H9 (cell line): ENCODE results near the gene SEC22C. TPM values are rescaled to one million over a fixed set of nuclear protein-coding genes. Genes with fewer than 3 reads are reported as not detected.

Experiments
- DNase-seq: peaks from one replicate; pipeline ENCODE4 v3.0.0-alpha.2; 2017
- H2AFZ ChIP-seq: one replicate; pipeline ENCODE4 v1.6.1; 2013; ENCODE audit warnings: mild to moderate bottlenecking, low read length, control low read depth, moderate library complexity
- H2AK5ac ChIP-seq: 2 replicates; pipeline ENCODE4 v1.6.1; 2013; ENCODE audit warnings: low read length, control low read depth, mixed read lengths; ENCODE audit not compliant: insufficient read length
- H2BK120ac ChIP-seq: one replicate; pipeline ENCODE4 v1.6.1; 2013; ENCODE audit warnings: low read depth, mild to moderate bottlenecking, low read length, control low read depth, inconsistent platforms; ENCODE audit not compliant: poor library complexity, severe bottlenecking
- H2BK12ac ChIP-seq: 2 replicates; pipeline ENCODE4 v1.6.1; 2013; ENCODE audit warnings: low read length, control low read depth, mixed read lengths, low read depth; ENCODE audit not compliant: insufficient read length
- H2BK15ac ChIP-seq: 2 replicates; pipeline ENCODE4 v1.6.1; 2013; ENCODE audit warnings: low read depth, low read length, control low read depth
- H2BK20ac ChIP-seq: one replicate; pipeline ENCODE4 v1.6.1; 2013; ENCODE audit warnings: low read depth, mild to moderate bottlenecking, low read length, control low read depth, inconsistent platforms; ENCODE audit not compliant: poor library complexity, severe bottlenecking
- H2BK5ac ChIP-seq: 2 replicates; pipeline ENCODE4 v1.6.1; 2013; ENCODE audit warnings: low read length, control low read depth, mixed read lengths; ENCODE audit not compliant: insufficient read length
- H3K14ac ChIP-seq: 2 replicates; pipeline ENCODE4 v1.6.1; 2013; ENCODE audit warnings: low read length, control low read depth; ENCODE audit not compliant: insufficient read depth
- H3K18ac ChIP-seq: 2 replicates; pipeline ENCODE4 v1.6.1; 2013; ENCODE audit warnings: low read depth, mild to moderate bottlenecking, mixed read lengths, low read length, control low read depth; ENCODE audit not compliant: insufficient read length
- H3K23ac ChIP-seq: 2 replicates; pipeline ENCODE4 v1.6.1; 2013; ENCODE audit warnings: low read length, control low read depth, mixed read lengths, low read depth; ENCODE audit not compliant: insufficient read length
- H3K23me2 ChIP-seq: 2 replicates; pipeline ENCODE4 v1.6.1; 2013; ENCODE audit warnings: low read depth, mild to moderate bottlenecking, mixed read lengths, low read length, control low read depth; ENCODE audit not compliant: insufficient read length, poor library complexity, severe bottlenecking
- H3K27ac ChIP-seq: 2 replicates; pipeline ENCODE4 v1.5.1; 2013; ENCODE audit warnings: low read length, control low read depth, mixed read lengths, low read depth; ENCODE audit not compliant: insufficient read length
- H3K27me3 ChIP-seq: 2 replicates; pipeline ENCODE4 v1.6.1; 2013; ENCODE audit warnings: low read length, control low read depth, inconsistent platforms; ENCODE audit not compliant: insufficient read depth
- H3K4ac ChIP-seq: 2 replicates; pipeline ENCODE4 v1.6.1; 2013; ENCODE audit warnings: low read depth, mild to moderate bottlenecking, control low read depth, inconsistent platforms, low read length, moderate library complexity
- H3K4me1 ChIP-seq: 2 replicates; pipeline ENCODE4 v1.6.1; 2013; ENCODE audit warnings: low read length, control low read depth, inconsistent platforms; ENCODE audit not compliant: insufficient read depth
- H3K4me2 ChIP-seq: 2 replicates; pipeline ENCODE4 v1.6.1; 2013; ENCODE audit warnings: low read length, control low read depth, mixed read lengths; ENCODE audit not compliant: insufficient read length, insufficient read depth
- H3K56ac ChIP-seq: 2 replicates; pipeline ENCODE4 v1.6.1; 2013; ENCODE audit warnings: low read depth, mild to moderate bottlenecking, mixed read lengths, low read length, control low read depth; ENCODE audit not compliant: insufficient read length
- H3K79me1 ChIP-seq: 2 replicates; pipeline ENCODE4 v1.6.1; 2013; ENCODE audit warnings: low read depth, mild to moderate bottlenecking, moderate library complexity, low read length, control low read depth, inconsistent platforms; ENCODE audit not compliant: insufficient read depth, poor library complexity, severe bottlenecking
- H3K79me2 ChIP-seq: 2 replicates; pipeline ENCODE4 v1.6.1; 2013; ENCODE audit warnings: low read length, control low read depth, inconsistent platforms; ENCODE audit not compliant: insufficient read depth
- H3K9ac ChIP-seq: 2 replicates; pipeline ENCODE4 v1.6.1; 2013; ENCODE audit warnings: low read length, control low read depth, mixed read lengths; ENCODE audit not compliant: insufficient read length; ENCODE audit errors: extremely low read depth
- H3K9me3 ChIP-seq: one replicate; pipeline ENCODE4 v1.6.1; 2013; ENCODE audit warnings: low read depth, low read length, inconsistent platforms; ENCODE audit not compliant: control insufficient read depth
- H3T11ph ChIP-seq: one replicate; pipeline ENCODE4 v1.6.1; 2013; ENCODE audit warnings: mild to moderate bottlenecking, low read length, control low read depth, inconsistent platforms
- H4K20me1 ChIP-seq: one replicate; pipeline ENCODE4 v1.6.1; 2013; ENCODE audit not compliant: control insufficient read depth, insufficient read length, insufficient read depth
- H4K5ac ChIP-seq: 2 replicates; pipeline ENCODE4 v1.6.1; 2013; ENCODE audit warnings: low read depth, mild to moderate bottlenecking, mixed read lengths, low read length, control low read depth; ENCODE audit not compliant: insufficient read length
- H4K8ac ChIP-seq: replicated peaks from 2 replicates; pipeline ENCODE4 v1.6.1; 2013; ENCODE audit warnings: low read length, control low read depth, mixed read lengths, low read depth; ENCODE audit not compliant: insufficient read length
- H4K91ac ChIP-seq: 2 replicates; pipeline ENCODE4 v1.6.1; 2013; ENCODE audit warnings: low read depth, mild to moderate bottlenecking, moderate library complexity, mixed read lengths, low read length, control low read depth; ENCODE audit not compliant: insufficient read length
- H3K27ac Mint-ChIP-seq, 3 experiments: 2 replicates in 2 of 3; 3 replicates in 1 of 3; pipeline ENCODE4 v1.8.0; 2020 to 2021; ENCODE audit warnings: mixed read lengths in 3 of 3, mild to moderate bottlenecking in 1 of 3, moderate library complexity in 1 of 3
- H3K27me3 Mint-ChIP-seq: 2 replicates; pipeline ENCODE4 v1.8.0; 2021; ENCODE audit warnings: low read depth, mild to moderate bottlenecking, moderate library complexity, mixed read lengths
- H3K36me3 Mint-ChIP-seq, 3 experiments: 2 replicates in 2 of 3; 3 replicates in 1 of 3; pipeline ENCODE4 v1.8.0; 2020 to 2021; ENCODE audit warnings: low read depth in 3 of 3, mixed read lengths in 3 of 3; ENCODE audit not compliant: insufficient read depth in 1 of 3
- H3K4me1 Mint-ChIP-seq, 2 experiments: 2 replicates each; pipeline ENCODE4 v1.8.0; 2020; ENCODE audit warnings: mixed read lengths in 2 of 2
- H3K4me3 Mint-ChIP-seq, 2 experiments: 2 replicates in 1 of 2; 3 replicates in 1 of 2; pipeline ENCODE4 v1.8.0; 2020 to 2021; ENCODE audit warnings: mild to moderate bottlenecking in 2 of 2, mixed read lengths in 2 of 2, moderate library complexity in 1 of 2
- H3K9me3 Mint-ChIP-seq, 2 experiments: 2 replicates in 1 of 2; 3 replicates in 1 of 2; pipeline ENCODE4 v1.8.0; 2020; ENCODE audit warnings: mild to moderate bottlenecking in 2 of 2, mixed read lengths in 2 of 2, moderate library complexity in 1 of 2
- WGBS: extraction: QIAGEN DNeasy Blood & Tissue Kit; methylation state at CpG from one replicate; pipeline ENCODE4 v1.1.7; 2013; ENCODE audit warnings: missing lambda C conversion rate, low lambda C conversion rate, mixed read lengths; ENCODE audit not compliant: insufficient read length; ENCODE audit errors: extremely low coverage; 5-methylcytosine and 5-hydroxymethylcytosine counted together
- total RNA-seq: library from RNA; stranded (reverse); gene quantifications from 2 replicates; pipeline ENCODE4 v1.2.1, GENCODE V29; 2021
- TF ChIP-seq, protein P1 (sequence below): fragments of 200-600 bp; sonication (generic); conservative IDR thresholded peaks from 3 replicates; pipeline ENCODE4 v1.8.0; 2021; ENCODE audit warnings: antibody characterized with exemption, mild to moderate bottlenecking

The SEC22C gene
- total RNA-seq, 1 experiment from 2014 or later: 28.2 TPM

DNA sequence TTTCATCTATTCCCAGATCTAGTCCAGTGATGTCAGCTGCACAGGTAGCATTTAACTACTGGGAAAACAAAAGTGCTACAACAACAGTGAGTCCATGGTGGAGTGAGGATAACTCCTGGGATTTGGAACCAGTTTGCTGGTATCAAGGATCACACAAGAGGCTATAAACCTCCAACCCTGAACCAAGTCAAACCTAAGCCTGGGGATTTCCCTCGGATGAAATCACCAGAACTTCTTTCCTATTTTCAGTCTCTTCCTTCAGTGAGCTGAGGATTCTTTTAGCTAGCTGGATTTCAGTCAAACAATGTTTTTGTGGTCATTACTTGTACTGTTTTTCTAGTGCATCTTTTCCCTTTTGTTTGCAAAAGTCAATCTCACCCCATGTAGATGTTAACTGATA, 31.5 kb downstream of the SEC22C start:
- Histone ChIP-seq H3K23me2 (no peaks in the 10 kb centered on the region), H3K14ac (no peak overlapping the region), H2BK12ac (no peak overlapping the region), H2AFZ (no peak overlapping the region), H3K79me2 (peaks cover 1% of the 10 kb centered on the region; the same call in 1 of the 2 replicates), H3K9me3 (no peaks in the 10 kb centered on the region), H3K27me3 (no peaks in the 10 kb centered on the region), H3K4ac (no peak overlapping the region), H3K18ac (no peak overlapping the region), H2BK20ac (no peak overlapping the region), H4K5ac (no peak overlapping the region), H3K79me1 (no peaks in the 10 kb centered on the region), H3K9ac (no peak overlapping the region), H3K23ac (no peak overlapping the region), H4K8ac (no peak overlapping the region), H2BK15ac (no peak overlapping the region), H3K56ac (no peak overlapping the region), H3K27ac (no peak overlapping the region), H3K4me1 (no peaks in the 10 kb centered on the region), H2BK120ac (no peak overlapping the region), H4K91ac (no peak overlapping the region), H2AK5ac (no peak overlapping the region), H3K4me2 (no peak overlapping the region), H2BK5ac (no peak overlapping the region), H3T11ph (no peak overlapping the region), H4K20me1 (no peaks in the 10 kb centered on the region)
- no CpG with 5 or more reads among the region's 1 CpG for WGBS
- Mint-ChIP-seq H3K36me3 (peaks cover 9 to 35% (median 30%) of the 10 kb centered on the region in 3 experiments; a peak in 6 of 7 replicates), H3K4me3 (no peak overlapping the region), H3K27me3 (no peaks in the 10 kb centered on the region), H3K27ac (no peak overlapping the region; a peak in 1 of 7 replicates), H3K4me1 (peaks cover 0 to 3% of the 10 kb centered on the region in 2 experiments; a peak in 2 of 4 replicates), H3K9me3 (no peaks in the 10 kb centered on the region)
- TF ChIP-seq, protein P1, sequence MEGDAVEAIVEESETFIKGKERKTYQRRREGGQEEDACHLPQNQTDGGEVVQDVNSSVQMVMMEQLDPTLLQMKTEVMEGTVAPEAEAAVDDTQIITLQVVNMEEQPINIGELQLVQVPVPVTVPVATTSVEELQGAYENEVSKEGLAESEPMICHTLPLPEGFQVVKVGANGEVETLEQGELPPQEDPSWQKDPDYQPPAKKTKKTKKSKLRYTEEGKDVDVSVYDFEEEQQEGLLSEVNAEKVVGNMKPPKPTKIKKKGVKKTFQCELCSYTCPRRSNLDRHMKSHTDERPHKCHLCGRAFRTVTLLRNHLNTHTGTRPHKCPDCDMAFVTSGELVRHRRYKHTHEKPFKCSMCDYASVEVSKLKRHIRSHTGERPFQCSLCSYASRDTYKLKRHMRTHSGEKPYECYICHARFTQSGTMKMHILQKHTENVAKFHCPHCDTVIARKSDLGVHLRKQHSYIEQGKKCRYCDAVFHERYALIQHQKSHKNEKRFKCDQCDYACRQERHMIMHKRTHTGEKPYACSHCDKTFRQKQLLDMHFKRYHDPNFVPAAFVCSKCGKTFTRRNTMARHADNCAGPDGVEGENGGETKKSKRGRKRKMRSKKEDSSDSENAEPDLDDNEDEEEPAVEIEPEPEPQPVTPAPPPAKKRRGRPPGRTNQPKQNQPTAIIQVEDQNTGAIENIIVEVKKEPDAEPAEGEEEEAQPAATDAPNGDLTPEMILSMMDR: no peak
- no peak for DNase-seq
